ENCODE measurements around the gene ABHD4.

GRCh38 chr14:22598896-22599244 is 770 bp downstream of the ABHD4 start:
- TF ChIP-seq CTCF (conservative IDR thresholded peaks at IDR 0.05; ENCODE audit: low read length) (peak; percentile 46), EZH2phosphoT487 (IDR thresholded peaks at IDR 0.05; ENCODE audit: borderline replicate concordance) (no peak)
